Inflammatory macrophage treated with lipopolysaccharide for 4 hours (primary cell): ENCODE data around the gene DPF3.

Experiments used
- DNase-seq: peaks from one replicate; pipeline ENCODE4 v3.0.0-alpha.2; 2020

The DPF3 gene

DNA sequence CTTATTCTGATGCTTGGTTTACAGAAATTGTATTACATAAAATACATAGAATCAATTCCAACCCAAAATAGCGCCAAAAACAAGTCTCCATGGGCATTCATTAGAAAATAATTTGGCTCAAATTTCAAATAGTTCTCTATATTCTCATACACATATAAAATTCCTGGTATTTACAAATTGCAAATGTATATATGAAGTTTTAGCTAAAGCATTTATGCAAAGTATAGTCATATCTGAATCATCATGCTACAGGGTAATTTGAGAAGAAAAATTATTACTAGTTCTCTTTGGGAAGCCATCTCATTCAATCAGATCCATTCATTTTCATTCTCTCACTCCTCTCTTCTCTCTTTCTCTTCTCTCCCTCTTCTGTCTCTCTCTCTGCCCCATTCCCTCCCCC is 257.8 kb downstream of the DPF3 start:
- no peak for DNase-seq

DNA sequence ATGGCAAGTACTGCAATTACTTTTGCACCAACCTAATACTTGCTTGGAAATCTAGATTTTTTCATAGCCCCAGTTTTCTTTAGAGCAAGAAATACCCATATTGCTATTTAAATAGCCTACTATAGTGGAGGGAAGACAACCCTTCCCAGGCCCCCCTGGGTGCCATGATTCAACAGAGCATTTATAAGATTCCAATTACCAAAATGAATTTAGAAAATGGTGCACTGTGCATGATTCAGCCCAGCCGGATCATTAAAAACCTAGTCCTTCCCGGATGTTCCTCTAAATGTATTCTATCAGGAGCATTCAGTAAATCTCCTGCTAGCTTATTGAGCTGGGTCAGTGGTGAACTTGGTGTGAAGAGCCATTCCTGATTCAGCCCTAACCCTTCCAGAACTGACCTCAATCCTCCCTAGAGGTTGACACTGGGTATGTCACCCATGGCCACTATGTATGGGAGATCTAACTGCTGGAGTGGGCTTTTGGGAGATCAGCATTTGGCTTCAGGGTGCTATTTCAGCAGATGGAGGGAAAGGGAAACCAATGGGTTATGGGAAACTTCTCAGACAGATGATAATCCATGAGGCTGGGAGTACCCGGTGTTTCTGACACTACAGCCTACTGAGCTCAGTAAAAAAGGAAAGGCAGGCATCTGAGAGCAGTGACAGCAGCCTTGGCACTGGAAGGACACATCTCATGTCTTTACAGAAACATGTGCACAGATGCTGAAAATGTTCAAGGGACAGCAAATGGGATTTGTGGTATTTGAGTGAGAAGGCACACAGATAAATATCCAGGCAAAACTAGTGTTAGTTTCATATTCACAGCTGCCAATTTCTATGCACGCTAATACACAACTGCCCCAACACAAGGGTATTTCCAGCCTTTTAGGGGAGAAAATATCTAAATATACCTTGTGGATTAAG is 258.9 kb downstream of the DPF3 start:
- DNase-seq, result no peak

DNA sequence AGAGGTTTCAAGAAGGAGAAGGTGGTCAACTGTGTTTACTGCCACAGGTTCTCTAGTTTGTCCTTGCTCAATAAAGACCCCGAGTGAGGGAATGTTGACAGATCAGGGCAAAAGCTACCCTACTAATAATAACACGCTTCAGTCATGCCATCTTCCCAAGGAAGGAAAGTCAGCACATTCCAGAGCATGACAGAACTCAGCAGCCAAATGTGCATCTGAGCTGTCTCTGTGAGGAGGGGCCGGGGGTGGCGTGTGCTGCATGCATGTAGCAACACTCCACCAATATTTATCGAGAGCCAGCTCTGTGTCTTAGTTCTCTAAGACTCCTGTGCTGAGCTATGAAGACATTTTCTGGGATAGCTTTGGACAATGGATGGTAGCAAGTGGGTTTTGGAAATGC is 260.4 kb downstream of the DPF3 start:
- DNase-seq, result no peak

DNA sequence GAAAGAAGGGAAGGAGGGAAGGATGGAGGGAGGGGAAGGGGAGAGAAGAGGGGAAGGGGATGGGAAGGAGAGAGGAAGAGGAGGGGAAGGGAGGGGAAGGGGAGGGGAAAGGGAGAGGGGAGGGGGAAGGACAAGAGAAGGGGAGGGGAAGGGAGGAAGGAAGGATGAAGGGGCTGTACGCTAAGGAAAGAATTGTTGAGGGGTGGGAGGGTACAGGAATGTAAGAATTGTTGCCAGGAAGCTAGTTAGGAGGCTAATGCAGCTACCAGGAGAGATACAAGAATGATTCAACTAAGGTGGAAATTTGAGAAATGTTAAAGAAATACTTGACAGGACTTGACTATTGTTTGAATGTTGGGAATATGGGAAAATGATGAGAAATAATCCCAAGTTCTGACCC is 261.2 kb downstream of the DPF3 start:
- DNase-seq, result no peak

DNA sequence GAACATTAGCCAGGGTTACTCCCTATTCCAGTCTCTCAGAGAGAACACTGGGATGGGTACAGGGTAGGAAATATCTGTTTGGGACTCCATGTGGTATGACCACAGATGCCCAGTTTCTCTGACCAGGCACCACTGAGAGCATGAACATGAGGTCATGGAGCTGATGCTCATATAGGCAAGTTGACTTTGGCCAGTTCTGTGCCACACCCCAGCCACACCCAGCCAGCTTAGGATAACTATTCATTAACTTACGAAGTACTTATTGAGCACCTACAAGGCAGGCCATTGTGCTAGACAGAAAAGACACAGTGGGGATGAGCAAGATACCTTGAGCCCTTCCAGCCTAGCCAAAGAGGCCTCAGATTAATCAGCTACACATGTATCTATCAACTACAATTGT is 262.5 kb downstream of the DPF3 start:
- no peak for DNase-seq

DNA sequence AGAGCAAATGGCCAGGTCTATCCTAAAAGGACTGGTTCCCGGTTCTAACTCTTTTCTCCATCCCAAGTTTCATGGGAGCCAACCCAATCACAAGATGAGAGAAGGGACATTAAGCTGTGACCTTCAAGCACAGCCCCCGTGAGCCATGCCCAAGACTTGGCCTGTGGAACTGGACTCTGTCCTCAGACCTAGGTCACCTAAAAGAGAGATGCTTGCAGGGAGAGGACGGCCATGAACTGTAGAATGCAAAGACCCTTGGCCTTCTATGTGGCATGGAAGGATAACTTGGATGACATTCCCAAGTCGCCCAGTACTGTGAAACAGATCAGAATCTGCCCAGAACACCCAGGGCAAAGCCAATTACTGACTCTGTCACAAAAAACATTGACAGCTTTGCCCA is 263.5 kb downstream of the DPF3 start:
- no peak for DNase-seq

DNA sequence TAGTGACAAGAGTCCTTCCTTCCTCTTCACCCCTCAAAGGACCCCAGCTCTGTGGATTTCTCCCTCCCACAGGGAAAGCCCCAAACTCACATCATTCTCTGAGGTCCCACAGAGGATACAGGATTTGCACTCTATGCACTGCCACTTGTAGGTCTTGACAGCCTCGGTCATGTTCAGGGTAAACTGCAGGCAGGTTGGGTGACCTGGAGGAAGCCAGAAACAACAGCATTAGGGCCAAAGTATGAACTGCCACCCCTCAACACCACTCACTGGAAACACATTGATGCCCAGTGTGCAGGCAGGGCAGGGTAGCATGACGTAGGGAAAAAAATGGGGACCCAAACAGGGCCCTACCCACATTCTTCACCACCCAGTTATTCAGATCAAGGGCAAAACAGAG is 264.4 kb downstream of the DPF3 start:
- no peak for DNase-seq

DNA sequence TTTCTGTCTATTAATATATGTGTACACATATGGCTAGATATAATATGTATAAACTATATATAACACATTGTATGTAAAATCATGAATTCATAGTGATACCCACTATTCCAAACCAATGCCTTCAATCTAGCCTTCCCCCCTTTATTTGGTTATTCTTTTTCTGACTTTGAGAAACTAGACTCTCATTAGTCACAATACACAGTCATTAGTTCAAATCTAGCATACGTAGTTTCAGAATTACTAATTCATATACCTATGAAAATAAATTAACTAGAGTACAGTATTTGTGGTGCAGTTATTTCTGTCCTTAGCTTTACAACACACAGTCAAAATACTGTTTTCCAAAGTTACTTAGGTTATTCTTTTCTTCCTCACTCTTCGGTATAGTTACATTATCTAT is 268.2 kb downstream of the DPF3 start:
- no peak for DNase-seq

DNA sequence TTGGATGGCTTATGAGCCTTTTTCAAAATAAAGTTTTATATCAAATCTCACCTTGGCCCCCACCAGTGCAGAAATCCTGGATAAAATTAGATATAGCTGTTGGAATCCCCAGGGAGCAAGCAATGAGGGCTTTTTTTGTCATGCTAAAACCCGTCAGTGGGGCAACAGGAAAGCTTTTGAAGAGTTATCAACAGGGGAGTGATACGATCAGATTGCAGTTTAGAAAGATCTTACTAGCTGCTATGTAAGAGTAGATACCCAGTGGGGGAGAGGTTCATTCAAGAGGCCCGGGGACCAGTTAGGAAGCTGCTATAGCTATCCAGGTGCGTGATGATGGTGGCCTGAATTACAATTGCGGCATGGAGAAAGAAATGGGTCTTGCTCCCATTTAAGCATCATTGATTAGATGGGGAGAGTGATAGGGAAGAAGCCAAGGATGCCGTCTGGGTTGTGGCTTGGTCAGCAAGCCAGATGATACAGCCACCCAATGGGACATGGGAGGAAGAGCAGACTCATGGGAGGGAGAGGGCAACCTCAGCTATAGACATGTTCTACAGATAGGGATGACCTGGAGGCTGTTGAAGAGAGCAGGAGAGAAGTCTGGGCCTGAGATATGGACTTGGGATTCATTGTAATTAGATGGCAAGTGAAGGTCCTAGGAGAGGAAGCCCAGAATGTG is 272.4 kb downstream of the DPF3 start:
- DNase-seq, result no peak

DNA sequence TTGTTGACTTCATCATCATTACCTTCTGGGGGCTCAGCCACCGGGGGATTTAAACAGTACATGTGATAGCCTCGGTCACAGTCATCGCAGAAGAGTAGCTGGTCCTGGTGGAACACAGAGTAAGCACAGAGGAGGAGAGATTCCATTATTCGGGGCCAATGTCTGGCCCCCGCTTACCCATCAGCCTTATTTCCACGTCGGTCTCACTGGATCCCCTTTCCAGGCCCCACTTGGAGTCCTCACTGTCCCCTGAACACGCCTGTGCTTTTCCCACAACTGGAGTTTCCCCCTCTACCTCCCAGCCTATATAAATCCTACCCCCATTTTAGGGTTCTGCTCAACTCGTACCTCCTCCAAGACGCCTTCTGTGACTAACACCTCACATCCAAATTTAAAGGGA is 274.0 kb downstream of the DPF3 start:
- DNase-seq, result no peak

DNA sequence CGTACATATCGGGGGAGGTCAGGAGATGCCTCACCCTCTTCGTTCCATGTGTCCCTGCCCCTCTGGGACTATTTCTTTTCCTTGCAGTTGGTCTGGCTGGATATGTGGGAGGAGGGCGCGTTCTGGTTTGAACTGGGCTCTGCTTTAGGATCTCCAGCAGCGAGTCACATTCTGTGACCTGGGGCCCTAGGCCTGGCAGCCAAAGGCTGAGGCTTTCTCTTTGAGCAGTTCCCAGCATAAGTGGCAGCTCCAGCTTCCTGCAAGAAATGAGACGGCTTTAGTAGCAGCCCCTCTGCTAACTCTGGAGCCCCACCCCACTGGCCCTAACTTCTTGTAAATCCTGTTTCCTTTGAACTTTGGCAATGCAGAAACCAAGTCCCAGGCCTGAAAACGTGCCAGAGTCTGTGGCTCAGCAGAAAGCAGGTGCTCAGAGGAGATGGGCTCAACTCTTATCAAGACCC is 274.8 kb downstream of the DPF3 start:
- no peak for DNase-seq

DNA sequence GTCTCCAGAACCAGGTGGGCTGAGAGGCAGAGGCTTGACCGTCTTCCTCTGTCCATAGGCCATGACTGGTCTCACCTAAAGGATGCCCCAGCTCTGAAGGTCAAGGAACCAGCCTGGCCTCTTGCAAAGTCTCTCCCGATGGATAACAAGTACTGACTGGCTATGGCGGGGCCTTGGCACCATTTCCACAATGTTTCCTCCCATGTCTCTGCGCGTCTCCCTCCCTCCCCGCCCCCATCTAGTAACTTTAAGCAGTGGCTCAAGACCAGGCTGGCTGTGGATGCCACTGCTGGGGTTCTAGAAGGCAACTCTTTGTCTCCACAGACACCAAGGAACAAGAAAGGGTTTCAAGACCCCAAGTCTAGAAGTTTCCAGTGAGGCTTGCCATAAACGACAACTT is 275.5 kb downstream of the DPF3 start:
- no peak for DNase-seq

DNA sequence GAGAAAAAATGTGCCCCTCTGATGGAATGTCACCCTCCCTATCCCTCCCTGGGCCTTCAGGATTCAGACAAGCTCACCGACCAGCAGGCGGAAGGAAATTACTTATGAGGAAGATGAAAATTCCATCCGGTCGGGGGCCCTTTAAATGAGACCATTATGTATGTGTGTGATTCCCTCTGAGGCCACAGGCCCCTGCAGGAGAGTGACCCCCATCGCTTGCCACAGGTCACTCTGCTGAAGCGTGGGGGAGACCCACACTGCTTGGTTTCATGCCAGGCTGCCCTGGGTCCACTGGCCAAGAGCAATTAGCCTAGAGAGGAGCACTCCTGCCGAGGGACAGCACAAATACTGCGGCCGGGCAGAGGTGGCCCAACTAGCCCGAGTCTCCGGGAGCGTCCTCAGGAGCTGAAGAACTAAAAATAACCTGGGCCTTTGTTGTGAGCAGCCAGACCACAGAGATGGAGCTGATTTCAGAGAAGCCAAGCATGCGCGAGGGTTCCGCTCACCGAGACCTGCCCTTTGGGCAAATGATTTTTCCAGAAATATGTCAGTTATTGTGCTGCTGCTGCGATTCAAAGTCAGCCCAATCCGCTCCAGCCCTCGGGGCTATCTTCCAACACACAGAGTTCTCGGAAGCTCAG is 276.4 kb downstream of the DPF3 start:
- DNase-seq, result no peak

DNA sequence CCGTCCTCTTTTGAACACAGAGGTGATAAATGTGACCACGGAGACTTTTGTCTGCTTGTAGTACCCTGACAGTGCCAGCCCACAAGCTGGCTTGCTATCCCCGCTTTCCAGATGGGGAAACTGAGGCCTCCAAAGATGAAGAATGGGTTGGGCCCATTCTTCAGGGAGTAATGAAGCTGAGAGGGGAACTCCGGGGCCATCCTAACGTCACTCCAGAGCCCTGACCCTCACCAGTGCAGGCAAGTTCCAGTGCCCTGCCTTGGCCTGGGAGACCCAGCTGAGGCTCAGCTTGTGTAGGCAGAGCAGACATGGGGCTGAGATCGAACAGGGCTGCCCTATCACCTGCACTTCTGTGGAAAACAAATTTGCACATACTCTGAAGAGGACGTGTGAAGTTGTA is 277.1 kb downstream of the DPF3 start:
- no peak for DNase-seq

DNA sequence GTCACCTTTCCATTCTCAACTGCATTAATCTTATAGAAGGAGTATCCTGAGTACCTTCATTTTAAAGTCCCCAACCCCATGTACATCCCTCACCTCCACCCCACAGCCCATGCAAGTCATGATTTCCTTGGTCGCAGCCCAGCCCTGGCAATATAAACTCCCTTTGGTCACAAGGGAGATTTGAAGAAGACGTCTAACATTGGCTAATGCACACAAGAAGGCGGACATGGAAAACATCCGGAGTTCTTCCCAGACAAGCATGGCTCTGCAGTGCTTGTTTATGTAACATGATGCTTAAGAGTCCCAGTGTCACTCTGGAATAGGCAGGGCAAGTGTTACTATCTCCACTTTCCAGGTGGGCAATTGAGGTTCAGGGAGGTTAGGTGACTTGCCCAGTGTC is 277.6 kb downstream of the DPF3 start:
- no peak for DNase-seq

DNA sequence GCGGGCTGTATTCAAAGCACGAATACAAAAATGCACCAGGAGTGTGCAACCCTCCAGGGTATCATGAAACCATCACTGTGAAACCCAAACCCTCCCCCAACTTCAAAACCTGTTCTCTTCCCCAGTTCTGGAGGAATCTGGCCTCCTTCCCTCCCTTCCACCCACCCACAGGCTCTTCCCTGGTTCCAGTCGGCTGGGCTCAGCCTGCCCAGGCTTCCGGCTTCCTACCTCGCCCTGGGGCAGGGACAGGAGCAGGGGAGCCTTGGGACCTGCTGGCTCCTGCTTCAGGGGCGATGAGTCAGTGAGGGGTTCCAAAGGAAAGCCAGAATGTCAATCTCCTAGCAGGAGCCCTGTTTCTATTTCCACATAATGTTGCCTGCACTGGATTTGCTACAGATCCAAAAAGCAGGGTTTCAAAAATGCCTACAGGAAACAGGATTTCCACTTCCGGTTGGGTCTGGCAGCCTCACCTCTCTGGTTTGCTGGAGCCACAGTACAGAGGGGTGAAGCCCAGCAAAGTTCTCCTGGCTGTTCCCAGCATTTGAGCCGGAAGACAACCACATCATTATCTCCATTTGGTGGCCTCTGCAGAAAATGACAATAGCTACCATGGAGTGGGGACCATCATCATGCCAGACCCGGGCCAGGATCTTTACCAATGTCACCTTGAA is 278.3 kb downstream of the DPF3 start:
- DNase-seq, result no peak

DNA sequence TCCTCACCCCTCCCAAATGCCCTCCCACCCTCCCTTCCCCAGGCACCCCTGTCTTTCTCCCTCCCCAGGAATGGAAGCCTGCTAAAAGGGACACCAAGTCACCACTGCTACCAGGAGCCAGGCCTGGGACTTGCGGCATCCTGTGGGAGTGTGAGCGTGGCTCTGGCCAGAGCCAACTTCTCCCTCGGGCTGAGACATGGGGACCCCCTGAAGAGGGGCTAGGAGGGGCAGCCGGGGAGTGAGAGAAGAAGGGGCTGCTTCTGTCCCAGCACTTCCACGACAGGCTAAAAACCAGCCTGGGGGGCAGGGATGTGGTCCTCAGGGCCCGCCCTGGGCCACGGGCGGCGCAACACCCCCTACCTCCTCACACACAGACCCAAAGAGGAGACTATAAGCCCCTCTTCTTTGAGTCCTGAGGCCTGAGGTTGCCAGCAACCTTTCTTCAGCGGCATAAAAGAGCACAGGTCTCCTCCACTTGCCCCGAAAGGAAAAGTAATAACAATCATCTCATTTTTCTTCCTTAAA is 278.9 kb downstream of the DPF3 start:
- no peak for DNase-seq

DNA sequence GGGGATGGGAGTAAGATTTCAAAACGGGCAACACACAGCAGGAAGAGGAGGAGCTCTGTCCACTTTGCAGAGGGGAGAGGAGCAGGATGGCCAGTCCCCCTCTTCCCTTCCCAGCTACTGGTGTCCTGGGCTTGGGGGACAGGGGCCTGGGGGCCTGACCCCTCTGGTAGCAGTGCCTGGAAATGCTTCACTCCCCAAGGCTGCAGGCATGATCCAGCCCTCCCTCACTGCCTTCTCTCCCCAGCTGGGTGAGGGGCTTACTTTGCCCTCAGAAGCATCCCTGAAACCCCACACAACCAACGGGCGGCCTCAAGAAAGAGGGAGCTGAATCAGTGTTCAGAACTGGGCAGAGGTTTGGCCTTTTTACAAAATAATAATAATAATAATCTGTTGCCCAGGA is 279.5 kb downstream of the DPF3 start:
- DNase-seq, result no peak

DNA sequence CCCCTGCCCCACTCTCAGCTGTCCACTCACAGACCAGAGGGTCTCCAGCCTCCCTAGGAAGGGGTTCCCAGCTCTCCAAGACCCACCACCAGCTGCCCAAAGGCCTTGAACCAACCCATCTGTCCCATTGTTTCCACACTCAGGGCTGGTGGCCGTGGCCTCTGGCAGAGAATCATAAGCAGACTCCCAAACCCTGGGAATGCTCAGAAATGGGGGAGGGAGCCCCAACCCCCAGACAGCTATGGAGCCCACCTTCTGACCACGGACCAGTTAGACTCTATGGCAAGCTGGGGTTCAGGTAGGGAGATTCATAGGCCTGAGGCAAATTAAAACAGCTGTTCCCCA is 280.0 kb downstream of the DPF3 start:
- DNase-seq, result no peak

DNA sequence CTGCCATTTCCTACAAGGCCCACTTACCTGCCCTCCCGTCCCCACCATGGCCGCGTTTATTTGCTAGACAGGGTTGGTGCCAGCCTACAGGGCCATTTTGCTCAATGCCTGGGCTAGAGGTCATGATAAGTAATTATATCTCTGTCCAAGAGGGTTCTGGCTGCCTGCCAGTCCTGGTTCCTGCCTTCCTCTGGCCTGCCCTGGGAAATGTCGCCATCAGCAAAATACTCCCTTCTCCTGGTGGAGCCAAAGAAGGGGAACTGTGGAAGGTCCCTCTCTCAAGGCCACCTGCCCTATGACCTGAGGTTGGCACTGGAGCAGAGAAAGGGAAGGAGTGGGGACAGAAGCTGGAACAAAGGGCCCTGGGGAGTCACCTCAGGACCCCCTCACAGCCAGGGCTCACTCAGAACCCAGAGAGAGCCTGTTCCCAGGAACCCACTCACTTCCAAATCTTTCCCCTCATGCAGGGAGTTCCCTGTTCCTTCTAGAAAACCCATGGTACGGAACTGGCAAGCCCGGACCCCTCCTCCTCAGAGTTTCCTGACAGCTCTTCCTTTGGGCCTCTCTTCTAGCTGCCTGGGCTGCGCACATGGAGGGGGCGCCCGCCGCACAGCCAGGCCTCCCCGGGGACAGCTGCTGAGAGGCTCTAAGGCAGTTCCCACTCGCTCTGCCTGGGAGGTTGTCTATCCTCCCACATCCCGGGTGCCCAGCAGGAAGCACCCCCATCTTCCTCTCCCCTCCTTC is 280.5 kb downstream of the DPF3 start:
- peak; percentile 16 for DNase-seq

DNA sequence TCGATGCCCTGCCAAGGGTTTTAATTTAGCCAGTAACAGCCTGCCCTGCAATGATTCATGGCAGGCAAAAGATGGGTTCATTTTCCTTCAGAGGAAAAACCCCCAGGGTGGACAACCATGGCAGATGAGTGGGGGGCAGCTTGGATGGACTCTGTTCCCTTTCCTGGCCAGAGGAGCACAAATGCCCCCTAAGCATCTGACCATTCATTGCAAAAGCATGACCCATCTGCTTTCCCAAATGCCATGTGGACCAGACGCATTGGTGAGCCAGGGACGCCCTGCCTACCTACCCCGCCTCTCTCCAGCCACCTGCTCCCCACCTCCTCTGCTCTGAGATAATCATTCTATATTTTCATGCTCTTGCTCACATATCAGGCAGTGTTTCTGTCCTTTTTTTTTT is 281.9 kb downstream of the DPF3 start:
- DNase-seq, result no peak

DNA sequence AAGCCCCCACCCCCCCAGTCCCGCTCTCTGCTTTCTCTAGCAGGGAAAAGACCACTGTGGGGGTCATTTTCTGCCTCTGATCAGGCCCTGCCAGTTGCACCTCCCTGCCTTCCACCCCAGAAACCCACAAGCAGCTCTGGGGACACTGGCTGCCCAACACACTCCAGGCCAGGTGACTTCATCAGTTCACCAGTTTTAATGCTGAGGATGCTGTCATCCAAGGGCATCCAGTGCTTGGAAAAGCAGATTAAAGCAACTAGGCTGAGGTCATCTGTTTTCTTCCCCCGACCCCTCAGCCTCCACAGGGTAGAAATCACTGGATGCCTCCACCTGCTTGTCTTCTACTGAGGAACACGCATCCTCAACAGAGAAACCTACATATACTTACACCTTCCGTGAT is 282.4 kb downstream of the DPF3 start:
- DNase-seq, result no peak

DNA sequence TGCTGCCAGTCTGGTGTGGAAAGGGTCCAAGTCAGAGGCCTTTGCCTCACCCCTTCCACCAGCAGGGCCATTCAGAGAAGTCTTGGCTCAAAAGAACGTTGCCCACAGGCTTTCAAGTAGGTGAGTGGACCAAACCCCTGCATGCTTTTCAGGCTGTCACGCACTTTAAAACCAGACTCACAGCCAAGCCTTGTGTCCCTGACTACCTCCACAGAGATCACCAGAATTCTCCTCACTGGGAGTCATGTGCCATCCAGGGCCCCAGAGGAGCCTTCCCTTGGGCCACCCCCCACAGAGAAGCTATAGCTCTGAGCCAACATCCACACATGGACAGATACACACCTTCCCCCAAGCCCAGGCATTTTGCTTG is 283.1 kb downstream of the DPF3 start:
- no peak for DNase-seq
